Neural crest cell (in vitro differentiated cells): Measurements from ENCODE around the gene PRPF31. TPM values are rescaled to one million over a fixed set of nuclear protein-coding genes. Genes with fewer than 3 reads are reported as not detected.
A peak's percentile ranks its signal among the peaks of the same experiment; 100 is the strongest.

Experiments
- DNase-seq: peaks from one replicate; pipeline ENCODE4 v3.0.0; 2021; ENCODE audit warnings: low read depth, mixed read lengths, low spot score
- H3K27ac Mint-ChIP-seq: one replicate; pipeline ENCODE4 v1.8.0; 2021; ENCODE audit warnings: mild to moderate bottlenecking, mixed read lengths; ENCODE audit not compliant: unreplicated experiment
- H3K27me3 Mint-ChIP-seq: 2 replicates; pipeline ENCODE4 v1.8.0; 2021; ENCODE audit warnings: low read depth, mild to moderate bottlenecking, mixed read lengths
- H3K36me3 Mint-ChIP-seq: 2 replicates; pipeline ENCODE4 v1.8.0; 2021; ENCODE audit warnings: low read depth, mild to moderate bottlenecking, mixed read lengths
- H3K4me1 Mint-ChIP-seq: 2 replicates; pipeline ENCODE4 v1.8.0; 2021; ENCODE audit warnings: mixed read lengths
- H3K4me3 Mint-ChIP-seq: one replicate; pipeline ENCODE4 v1.8.0; 2021; ENCODE audit warnings: mild to moderate bottlenecking, mixed read lengths
- H3K9me3 Mint-ChIP-seq: 2 replicates; pipeline ENCODE4 v1.8.0; 2021; ENCODE audit warnings: mixed read lengths
- total RNA-seq: library from RNA; stranded (reverse); gene quantifications from 2 replicates; pipeline ENCODE4 v1.2.1, GENCODE V29; 2021
- TF ChIP-seq, protein P1 (sequence below): fragments of 200-600 bp; sonication (generic); conservative IDR thresholded peaks from 2 replicates; pipeline ENCODE4 v1.5.0; 2021; ENCODE audit warnings: antibody characterized with exemption, mild to moderate bottlenecking

The PRPF31 gene
- total RNA-seq, 1 donor from 2014 or later = 94.8 TPM

- H3K9me3 Mint-ChIP-seq = no peaks in the 10 kb centered on the region
- H3K4me1 Mint-ChIP-seq = peaks cover 13% of the 10 kb centered on the region
- peak overlapping the region; percentile 94 for H3K4me3 Mint-ChIP-seq
- no peak overlapping the region for H3K27ac Mint-ChIP-seq
- no peak for DNase-seq
- peaks cover 6% of the 10 kb centered on the region for H3K27me3 Mint-ChIP-seq
- TF ChIP-seq, protein P1, sequence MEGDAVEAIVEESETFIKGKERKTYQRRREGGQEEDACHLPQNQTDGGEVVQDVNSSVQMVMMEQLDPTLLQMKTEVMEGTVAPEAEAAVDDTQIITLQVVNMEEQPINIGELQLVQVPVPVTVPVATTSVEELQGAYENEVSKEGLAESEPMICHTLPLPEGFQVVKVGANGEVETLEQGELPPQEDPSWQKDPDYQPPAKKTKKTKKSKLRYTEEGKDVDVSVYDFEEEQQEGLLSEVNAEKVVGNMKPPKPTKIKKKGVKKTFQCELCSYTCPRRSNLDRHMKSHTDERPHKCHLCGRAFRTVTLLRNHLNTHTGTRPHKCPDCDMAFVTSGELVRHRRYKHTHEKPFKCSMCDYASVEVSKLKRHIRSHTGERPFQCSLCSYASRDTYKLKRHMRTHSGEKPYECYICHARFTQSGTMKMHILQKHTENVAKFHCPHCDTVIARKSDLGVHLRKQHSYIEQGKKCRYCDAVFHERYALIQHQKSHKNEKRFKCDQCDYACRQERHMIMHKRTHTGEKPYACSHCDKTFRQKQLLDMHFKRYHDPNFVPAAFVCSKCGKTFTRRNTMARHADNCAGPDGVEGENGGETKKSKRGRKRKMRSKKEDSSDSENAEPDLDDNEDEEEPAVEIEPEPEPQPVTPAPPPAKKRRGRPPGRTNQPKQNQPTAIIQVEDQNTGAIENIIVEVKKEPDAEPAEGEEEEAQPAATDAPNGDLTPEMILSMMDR = no peak
- peaks cover 3% of the 10 kb centered on the region for H3K36me3 Mint-ChIP-seq
These were observed 10.4 kb upstream of the PRPF31 start for GRCh38 chr19:54104998-54105715.

DNA sequence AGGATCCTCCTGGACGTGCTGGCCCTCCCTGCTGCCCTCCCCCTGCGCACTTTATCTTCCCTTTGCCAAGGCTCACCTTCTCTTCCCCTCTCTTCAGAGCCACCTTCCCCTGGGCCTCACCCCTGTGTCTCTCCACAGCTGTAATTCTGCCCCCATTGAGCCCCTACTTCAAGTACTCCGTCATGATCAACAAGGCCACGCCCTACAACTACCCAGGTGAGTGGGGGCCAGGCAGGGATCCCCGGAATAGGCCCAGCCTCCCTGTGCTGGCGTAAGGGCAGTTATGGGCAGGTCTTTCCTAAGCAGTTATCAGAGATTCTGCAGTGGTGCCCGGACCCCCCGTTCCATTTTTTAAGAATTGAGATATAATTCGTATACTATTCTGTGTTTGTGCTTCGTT is 9.8 kb upstream of the PRPF31 start:
- H3K9me3 Mint-ChIP-seq = no peaks in the 10 kb centered on the region
- TF ChIP-seq, protein P1 = no peak
- no peak for DNase-seq
- H3K27me3 Mint-ChIP-seq = peaks cover 3% of the 10 kb centered on the region
- H3K4me3 Mint-ChIP-seq = peak overlapping the region; percentile 94
- peaks cover 13% of the 10 kb centered on the region for H3K4me1 Mint-ChIP-seq
- H3K36me3 Mint-ChIP-seq = peaks cover 4% of the 10 kb centered on the region
- no peak overlapping the region for H3K27ac Mint-ChIP-seq

DNA sequence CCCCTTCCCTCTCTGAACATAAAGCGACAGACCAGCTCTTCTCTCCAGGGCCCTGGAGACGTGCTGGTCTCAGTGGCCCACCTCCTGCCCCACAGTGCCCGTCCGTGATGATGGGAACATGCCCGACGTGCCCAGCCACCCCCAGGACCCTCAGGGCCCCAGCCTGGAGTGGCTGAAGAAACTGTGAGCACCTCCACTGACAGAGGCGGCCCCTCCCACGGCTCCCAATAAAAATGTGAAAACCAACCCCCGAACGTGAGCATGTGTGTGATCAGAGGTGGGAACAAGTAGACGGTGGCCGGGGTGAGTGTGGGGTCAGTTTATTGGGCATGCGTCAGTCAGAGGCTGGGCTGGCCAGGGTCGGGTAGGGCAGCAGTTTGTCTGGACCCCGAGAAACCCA is 8.8 kb upstream of the PRPF31 start:
- Mint-ChIP-seq H3K36me3 (peaks cover 5% of the 10 kb centered on the region), H3K27ac (no peak overlapping the region), H3K4me3 (peak overlapping the region; percentile 94), H3K27me3 (peaks cover 3% of the 10 kb centered on the region), H3K4me1 (peaks cover 13% of the 10 kb centered on the region), H3K9me3 (no peaks in the 10 kb centered on the region)
- DNase-seq = no peak
- TF ChIP-seq, protein P1 = no peak

- Mint-ChIP-seq H3K27ac (no peak overlapping the region), H3K9me3 (no peaks in the 10 kb centered on the region), H3K36me3 (peaks cover 5% of the 10 kb centered on the region), H3K4me1 (peaks cover 9% of the 10 kb centered on the region), H3K4me3 (peak overlapping the region; percentile 40), H3K27me3 (no peaks in the 10 kb centered on the region)
- DNase-seq = no peak
- TF ChIP-seq, protein P1 = no peak
These were observed 7.6 kb upstream of the PRPF31 start for GRCh38 chr19:54107876-54108490.

DNA sequence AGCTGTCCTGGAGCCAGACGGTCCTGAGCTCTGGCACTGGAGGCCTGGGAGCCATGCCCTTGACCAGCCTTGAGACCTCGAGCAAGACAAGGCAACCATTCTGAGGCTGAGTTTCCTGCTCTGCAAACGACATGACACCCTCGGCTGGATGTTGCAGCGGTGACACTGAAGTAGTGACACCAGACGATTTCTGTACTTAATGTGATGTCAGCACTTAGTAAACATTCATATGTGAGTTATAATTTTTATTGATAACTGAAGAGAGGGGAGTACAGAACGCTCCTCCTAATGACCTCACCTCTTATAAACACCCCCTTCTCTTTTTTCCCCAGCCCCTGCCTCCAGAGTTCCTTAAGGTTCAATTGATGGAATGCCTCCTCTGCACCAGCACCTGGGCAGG is 7.1 kb upstream of the PRPF31 start:
- H3K27me3 Mint-ChIP-seq = no peaks in the 10 kb centered on the region
- peak overlapping the region; percentile 47 for H3K4me3 Mint-ChIP-seq
- H3K27ac Mint-ChIP-seq = no peak overlapping the region
- no peak for DNase-seq
- H3K4me1 Mint-ChIP-seq = peaks cover 8% of the 10 kb centered on the region
- H3K36me3 Mint-ChIP-seq = peaks cover 5% of the 10 kb centered on the region
- no peaks in the 10 kb centered on the region for H3K9me3 Mint-ChIP-seq
- TF ChIP-seq, protein P1 = no peak
